Activated gamma-delta T cell treated with Interleukin-2 at 50 U/mL for 16 hours (primary cell): ENCODE data around the gene CDKN2B-AS1.

Experiments used
- DNase-seq: peaks from one replicate; pipeline ENCODE4 v3.0.0-alpha.2; 2020

Gene CDKN2B-AS1

DNA sequence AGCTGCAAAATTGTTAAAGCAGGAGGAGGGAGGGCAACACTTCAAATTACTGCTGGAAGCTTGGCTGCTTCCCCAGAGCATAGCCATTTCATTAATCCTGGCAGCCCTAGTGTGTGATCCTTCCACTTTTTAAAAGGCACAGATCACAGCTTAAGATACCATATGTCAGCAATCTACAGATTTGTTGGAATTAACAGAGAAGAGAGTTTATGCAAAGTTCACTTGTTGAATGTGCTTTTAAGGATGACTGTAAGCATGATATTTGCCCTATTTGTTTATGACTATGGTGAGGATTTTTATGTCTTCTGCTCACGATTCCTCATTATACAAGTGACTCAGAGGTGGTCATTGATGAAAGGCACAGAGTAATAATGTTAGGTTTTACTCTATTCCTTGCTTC lies 170.6 kb downstream of the CDKN2B-AS1 start:
- DNase-seq = no peak

DNA sequence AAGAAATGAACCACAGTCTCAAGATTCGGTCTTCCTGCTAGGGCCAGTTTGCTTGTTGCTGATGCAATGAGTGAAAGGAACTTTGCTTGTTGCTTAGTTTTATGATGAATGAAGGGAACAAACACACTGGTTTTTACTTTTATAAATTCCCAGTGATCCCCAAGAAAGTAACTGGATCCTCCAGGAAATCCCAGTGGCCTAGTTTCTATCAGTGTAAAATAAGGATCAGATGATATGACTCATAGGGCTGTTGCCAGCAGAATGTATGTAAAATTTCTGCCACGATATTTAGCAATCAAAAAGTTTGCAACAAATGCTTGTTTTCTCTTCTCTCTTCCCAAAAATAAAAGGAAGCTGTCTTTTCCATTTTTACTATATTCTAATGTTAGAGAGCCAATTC lies 174.7 kb downstream of the CDKN2B-AS1 start:
- DNase-seq = no peak

- DNase-seq = no peak
Measured at GRCh38 chr9:22169727-22170503, 175.3 kb downstream of the CDKN2B-AS1 start.
